ENCODE measurements around the gene MRPL2. TPM values are rescaled to one million over a fixed set of nuclear protein-coding genes. Genes with fewer than 3 reads are reported as not detected.

The MRPL2 gene
- total RNA-seq, 1 donor from 2014 or later, result 14.2 TPM

GRCh38 chr6:43037197-43037596 lies 22.0 kb downstream of the MRPL2 start:
- peaks cover 0 to 40% of the 10 kb centered on the region in 2 donors for H3K36me3 ChIP-seq

GRCh38 chr6:43036712-43037111 lies 22.5 kb downstream of the MRPL2 start:
- intact Hi-C loops (cut with DNase I), result no loop called here
- TF ChIP-seq POLR2AphosphoS5 (IDR thresholded peaks at IDR 0.05; ENCODE audit: insufficient read depth in 1 of 2, low read depth in 1 of 2), result no peak
- TF ChIP-seq CTCF (IDR thresholded peaks at IDR 0.05), result no peak
- no peak for TF ChIP-seq POLR2A (IDR thresholded peaks at IDR 0.05)
- Histone ChIP-seq H3K4me3 (no peak overlapping the region), H3K4me1 (no peaks in the 10 kb centered on the region), H3K36me3 (peaks cover 0 to 40% of the 10 kb centered on the region in 2 donors), H3K27ac (no peak overlapping the region), H3K9me3 (no peaks in the 10 kb centered on the region), H3K27me3 (no peaks in the 10 kb centered on the region)
- no peak for DNase-seq (ENCODE audit: extremely low spot score in 2 of 2)

More at GRCh38 chr6:43037197-43037596, 22.0 kb downstream of the MRPL2 start:
- intact Hi-C loops (cut with DNase I), result no loop called here
- no peak for TF ChIP-seq CTCF (IDR thresholded peaks at IDR 0.05)
- no peak for TF ChIP-seq POLR2A (IDR thresholded peaks at IDR 0.05)
- no peak for TF ChIP-seq POLR2AphosphoS5 (IDR thresholded peaks at IDR 0.05; ENCODE audit: insufficient read depth in 1 of 2, low read depth in 1 of 2)
- no peaks in the 10 kb centered on the region for H3K27me3 ChIP-seq
- H3K4me3 ChIP-seq, result no peak overlapping the region
- H3K27ac ChIP-seq, result no peak overlapping the region
- H3K4me1 ChIP-seq, result no peaks in the 10 kb centered on the region
- no peak for DNase-seq (ENCODE audit: extremely low spot score in 2 of 2)
- no peaks in the 10 kb centered on the region for H3K9me3 ChIP-seq

GRCh38 chr6:43035495-43036194 lies 23.6 kb downstream of the MRPL2 start:
- peaks cover 0 to 40% of the 10 kb centered on the region in 2 donors for H3K36me3 ChIP-seq
- no peaks in the 10 kb centered on the region for H3K27me3 ChIP-seq
- no peak overlapping the region for H3K27ac ChIP-seq

GRCh38 chr6:43034190-43034525 lies 25.1 kb downstream of the MRPL2 start:
- no peaks in the 10 kb centered on the region for H3K27me3 ChIP-seq
- H3K9me3 ChIP-seq, result no peaks in the 10 kb centered on the region
- H3K36me3 ChIP-seq, result peaks cover 0 to 52% of the 10 kb centered on the region in 2 donors
- H3K27ac ChIP-seq, result no peak overlapping the region
- intact Hi-C loops (cut with DNase I), result no loop called here
- DNase-seq (ENCODE audit: extremely low spot score in 2 of 2), result no peak
- no peak for TF ChIP-seq POLR2AphosphoS5 (IDR thresholded peaks at IDR 0.05; ENCODE audit: insufficient read depth in 1 of 2, low read depth in 1 of 2)
- TF ChIP-seq CTCF (IDR thresholded peaks at IDR 0.05), result no peak
- TF ChIP-seq POLR2A (IDR thresholded peaks at IDR 0.05), result no peak
- H3K4me3 ChIP-seq, result no peak overlapping the region
- no peaks in the 10 kb centered on the region for H3K4me1 ChIP-seq

More at GRCh38 chr6:43035495-43036194, 23.6 kb downstream of the MRPL2 start:
- TF ChIP-seq CTCF (IDR thresholded peaks at IDR 0.05), result no peak
- no peak for TF ChIP-seq POLR2A (IDR thresholded peaks at IDR 0.05)
- TF ChIP-seq POLR2AphosphoS5 (IDR thresholded peaks at IDR 0.05; ENCODE audit: insufficient read depth in 1 of 2, low read depth in 1 of 2), result no peak
- no peaks in the 10 kb centered on the region for H3K4me1 ChIP-seq
- no peak overlapping the region for H3K4me3 ChIP-seq
- intact Hi-C loops (cut with DNase I), result no loop called here
- H3K9me3 ChIP-seq, result no peaks in the 10 kb centered on the region
- DNase-seq (ENCODE audit: extremely low spot score in 2 of 2), result no peak

DNA sequence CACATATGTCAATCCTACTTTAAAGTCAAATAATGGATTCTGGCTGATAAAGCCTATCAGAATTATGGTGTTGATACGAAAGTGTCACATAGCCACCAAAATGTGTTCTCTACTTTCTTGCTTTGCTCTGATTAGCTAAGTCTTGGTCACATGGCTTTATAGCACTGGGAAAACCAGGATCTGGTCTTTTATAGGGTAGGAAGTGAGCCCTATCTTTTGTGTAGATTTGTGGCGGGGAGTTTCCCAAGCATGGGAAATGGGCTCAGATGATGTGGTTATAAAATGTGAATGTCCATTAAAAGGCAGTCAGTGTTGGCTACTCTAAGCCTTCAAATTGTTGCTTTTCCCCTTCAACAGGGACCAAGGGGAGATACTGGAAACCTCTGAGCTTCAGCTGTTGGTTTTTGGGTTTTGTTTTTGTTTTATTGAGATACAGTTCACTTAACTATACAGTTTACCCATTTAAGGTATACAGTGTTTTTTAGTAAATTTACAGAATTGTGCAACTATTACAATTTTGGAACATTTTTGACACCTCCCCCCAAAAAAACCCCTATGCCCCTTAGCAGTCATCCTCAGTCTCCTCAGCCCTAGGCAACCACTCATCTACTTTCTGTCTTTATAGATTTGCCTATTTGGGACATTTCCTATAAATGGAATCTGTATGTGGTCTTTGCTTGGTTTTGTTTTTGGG lies 25.6 kb downstream of the MRPL2 start:
- DNase-seq (ENCODE audit: extremely low spot score in 2 of 2), result no peak
- Histone ChIP-seq H3K27ac (no peak overlapping the region), H3K4me1 (no peaks in the 10 kb centered on the region), H3K27me3 (no peaks in the 10 kb centered on the region), H3K9me3 (no peaks in the 10 kb centered on the region), H3K4me3 (no peak overlapping the region), H3K36me3 (peaks cover 0 to 52% of the 10 kb centered on the region in 2 donors)
- intact Hi-C loops (cut with DNase I), result no loop called here
- TF ChIP-seq CTCF (IDR thresholded peaks at IDR 0.05), result no peak
- TF ChIP-seq POLR2A (IDR thresholded peaks at IDR 0.05), result no peak
- no peak for TF ChIP-seq POLR2AphosphoS5 (IDR thresholded peaks at IDR 0.05; ENCODE audit: insufficient read depth in 1 of 2, low read depth in 1 of 2)

All from vagina (tissue), 2 donors.